HFF-Myc (cell line): ENCODE data around the gene PTRH1.

Experiments used
- DNase-seq: peaks from one replicate; pipeline ENCODE4 v3.0.0-alpha.2; 2011; ENCODE audit warnings: low read depth; ENCODE audit errors: extremely low read depth
- H3K4me3 ChIP-seq: replicated peaks from 2 replicates; pipeline ENCODE4 v1.5.1; 2011; ENCODE audit warnings: low read depth, mild to moderate bottlenecking, control low read depth, low read length
- CTCF ChIP-seq: IDR thresholded peaks from 2 replicates; pipeline ENCODE4 v1.5.1; 2012; ENCODE audit warnings: mild to moderate bottlenecking, low read depth, low read length, control low read depth; ENCODE audit errors: missing control alignments

Gene PTRH1

DNA sequence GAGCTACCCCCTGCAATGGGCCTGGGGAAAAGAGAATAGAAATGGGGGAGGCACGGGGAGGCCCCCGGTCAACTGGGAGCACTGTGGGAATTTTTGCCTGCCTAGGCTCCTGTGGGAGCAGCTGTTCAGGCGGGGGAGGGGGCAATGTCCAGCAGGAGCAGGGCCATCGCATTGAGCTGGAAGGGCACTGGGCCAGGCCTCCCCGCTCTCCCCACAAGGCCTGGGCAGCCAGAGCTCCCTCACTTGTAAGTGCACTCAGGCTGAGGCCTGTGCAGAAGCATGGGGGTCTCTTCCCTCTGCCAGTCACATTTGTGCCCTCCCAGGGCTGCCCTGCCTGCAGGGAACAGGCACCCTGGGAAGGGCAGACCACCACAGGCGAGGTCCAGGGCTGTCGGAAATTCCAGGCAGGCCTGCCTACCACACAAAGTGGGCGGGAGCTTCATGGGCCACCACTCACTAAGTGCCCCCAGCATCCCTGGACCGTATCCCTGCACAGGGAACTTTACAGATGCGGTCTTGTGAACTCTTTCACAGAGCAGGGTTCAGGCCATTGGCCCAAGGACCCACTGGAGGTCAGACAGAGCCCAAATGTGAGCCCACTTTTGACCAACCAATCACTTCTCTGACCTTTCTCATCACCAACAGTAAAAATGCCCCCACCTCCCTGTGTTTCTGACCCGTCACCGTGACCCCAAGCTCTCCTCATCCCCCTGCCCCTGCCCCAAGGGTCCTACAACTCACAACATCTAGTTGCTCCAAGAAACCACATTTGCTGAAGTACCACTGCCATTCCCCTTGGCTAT lies 9.7 kb downstream of the PTRH1 start:
- no peak for DNase-seq
- H3K4me3 ChIP-seq, result no peak overlapping the region
- TF ChIP-seq CTCF, result no peak

GRCh38 chr9:127703289-127703946 lies 12.0 kb downstream of the PTRH1 start:
- no peak overlapping the region for H3K4me3 ChIP-seq
- TF ChIP-seq CTCF, result no peak
- no peak for DNase-seq

- DNase-seq, result no peak
- no peak overlapping the region for H3K4me3 ChIP-seq
- TF ChIP-seq CTCF, result no peak
Measured at GRCh38 chr9:127700594-127701255, 14.7 kb downstream of the PTRH1 start.

GRCh38 chr9:127700140-127700539 lies 15.3 kb downstream of the PTRH1 start:
- no peak for TF ChIP-seq CTCF
- no peak overlapping the region for H3K4me3 ChIP-seq
- no peak for DNase-seq

GRCh38 chr9:127698985-127699670 lies 16.3 kb downstream of the PTRH1 start:
- DNase-seq, result peak; percentile 94
- H3K4me3 ChIP-seq, result no peak overlapping the region
- no peak for TF ChIP-seq CTCF

GRCh38 chr9:127698386-127698785 lies 17.1 kb downstream of the PTRH1 start:
- no peak for TF ChIP-seq CTCF
- no peak for DNase-seq
- no peak overlapping the region for H3K4me3 ChIP-seq
